Epithelial cell of esophagus (primary cell): ENCODE measurements around the gene HNMT.

Source experiments
- DNase-seq: peaks from one replicate; pipeline ENCODE4 v3.0.0; 2010; ENCODE audit warnings: low read depth
- H3K4me3 ChIP-seq: 2 replicates; pipeline ENCODE4 v1.5.1; 2011; ENCODE audit warnings: mild to moderate bottlenecking, low read length, control low read depth
- TF ChIP-seq, protein P1 (sequence below): IDR thresholded peaks from 2 replicates; pipeline ENCODE4 v1.5.1; 2011; ENCODE audit warnings: low read depth, mild to moderate bottlenecking, low read length, control low read depth, inconsistent platforms; ENCODE audit not compliant: insufficient read depth; ENCODE audit errors: missing control alignments

Gene HNMT

DNA sequence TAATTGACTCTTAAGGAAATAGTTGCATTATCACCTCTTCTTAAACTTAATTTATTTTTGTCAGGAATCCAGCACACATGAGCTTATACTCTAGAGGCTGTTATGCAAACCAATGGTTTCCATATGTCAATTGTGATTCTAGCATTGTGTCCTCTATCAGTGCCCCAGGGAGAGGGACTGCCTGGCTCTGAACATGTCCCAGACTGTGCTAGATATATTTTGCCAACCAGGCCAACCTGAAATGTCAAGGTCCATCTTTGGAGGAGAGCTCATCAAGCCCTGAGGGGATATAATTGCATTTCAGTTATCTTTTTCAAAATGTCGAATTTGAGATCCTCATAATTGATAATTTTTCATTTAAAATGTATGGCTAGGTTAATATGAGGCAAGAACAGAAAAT, 34.2 kb downstream of the HNMT start:
- TF ChIP-seq, protein P1, sequence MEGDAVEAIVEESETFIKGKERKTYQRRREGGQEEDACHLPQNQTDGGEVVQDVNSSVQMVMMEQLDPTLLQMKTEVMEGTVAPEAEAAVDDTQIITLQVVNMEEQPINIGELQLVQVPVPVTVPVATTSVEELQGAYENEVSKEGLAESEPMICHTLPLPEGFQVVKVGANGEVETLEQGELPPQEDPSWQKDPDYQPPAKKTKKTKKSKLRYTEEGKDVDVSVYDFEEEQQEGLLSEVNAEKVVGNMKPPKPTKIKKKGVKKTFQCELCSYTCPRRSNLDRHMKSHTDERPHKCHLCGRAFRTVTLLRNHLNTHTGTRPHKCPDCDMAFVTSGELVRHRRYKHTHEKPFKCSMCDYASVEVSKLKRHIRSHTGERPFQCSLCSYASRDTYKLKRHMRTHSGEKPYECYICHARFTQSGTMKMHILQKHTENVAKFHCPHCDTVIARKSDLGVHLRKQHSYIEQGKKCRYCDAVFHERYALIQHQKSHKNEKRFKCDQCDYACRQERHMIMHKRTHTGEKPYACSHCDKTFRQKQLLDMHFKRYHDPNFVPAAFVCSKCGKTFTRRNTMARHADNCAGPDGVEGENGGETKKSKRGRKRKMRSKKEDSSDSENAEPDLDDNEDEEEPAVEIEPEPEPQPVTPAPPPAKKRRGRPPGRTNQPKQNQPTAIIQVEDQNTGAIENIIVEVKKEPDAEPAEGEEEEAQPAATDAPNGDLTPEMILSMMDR: no peak
- DNase-seq: no peak
- no peak overlapping the region for H3K4me3 ChIP-seq

DNA sequence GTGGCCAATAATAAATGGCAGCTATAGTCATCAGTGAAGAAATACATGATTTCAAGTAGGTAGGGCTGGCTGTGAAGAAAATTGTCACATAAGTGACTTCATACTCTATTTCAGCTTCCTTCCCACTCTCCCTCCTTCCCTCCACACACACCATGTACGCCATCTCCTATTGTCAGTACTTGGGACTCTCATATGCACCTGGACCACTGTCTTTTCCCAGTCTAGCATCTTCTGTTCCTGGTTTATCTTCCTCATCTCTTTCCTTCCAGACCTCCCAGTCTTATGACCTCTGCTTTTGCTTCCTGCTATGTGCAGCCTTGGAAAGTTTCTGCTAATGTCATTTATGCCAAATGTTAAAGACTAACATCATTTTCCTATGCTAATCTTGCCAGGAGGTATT, 35.0 kb downstream of the HNMT start:
- no peak overlapping the region for H3K4me3 ChIP-seq
- TF ChIP-seq, protein P1: no peak
- no peak for DNase-seq

DNA sequence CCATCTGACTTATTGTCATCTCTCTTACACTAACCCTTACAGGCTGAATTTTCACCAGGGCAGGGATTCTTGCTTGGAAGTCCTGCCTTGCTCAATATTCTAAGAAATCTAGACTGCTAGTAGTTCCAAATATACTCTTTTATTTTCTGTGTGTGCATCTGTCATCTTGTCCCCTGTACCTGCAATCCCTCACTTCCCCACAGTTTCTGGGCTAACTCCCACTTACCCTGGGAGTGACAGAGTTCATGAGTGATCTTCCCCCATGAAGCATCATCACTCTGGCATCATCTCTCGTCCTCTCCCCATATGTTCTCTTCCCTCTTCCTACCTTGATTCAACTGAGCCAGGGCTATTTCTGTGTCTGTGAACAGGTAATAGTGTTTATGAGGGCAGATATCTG, 35.7 kb downstream of the HNMT start:
- TF ChIP-seq, protein P1: no peak
- H3K4me3 ChIP-seq: no peak overlapping the region
- no peak for DNase-seq

DNA sequence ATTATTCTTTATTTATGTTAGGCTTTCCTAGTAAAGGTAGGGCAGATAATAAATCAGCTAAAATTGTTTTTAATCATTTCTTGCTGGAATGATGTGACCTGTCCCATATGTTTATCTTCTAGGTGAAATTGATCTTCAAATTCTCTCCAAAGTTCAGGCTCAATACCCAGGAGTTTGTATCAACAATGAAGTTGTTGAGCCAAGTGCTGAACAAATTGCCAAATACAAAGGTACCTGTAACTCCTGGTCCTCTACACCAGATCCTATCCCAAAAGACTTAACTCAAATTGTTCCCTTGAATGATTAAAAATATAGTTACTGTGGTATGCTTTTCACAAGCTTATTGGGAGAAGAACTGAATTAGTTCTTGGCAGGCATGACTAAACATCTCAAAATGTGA, 36.5 kb downstream of the HNMT start:
- H3K4me3 ChIP-seq: no peak overlapping the region
- TF ChIP-seq, protein P1: no peak
- DNase-seq: no peak

DNA sequence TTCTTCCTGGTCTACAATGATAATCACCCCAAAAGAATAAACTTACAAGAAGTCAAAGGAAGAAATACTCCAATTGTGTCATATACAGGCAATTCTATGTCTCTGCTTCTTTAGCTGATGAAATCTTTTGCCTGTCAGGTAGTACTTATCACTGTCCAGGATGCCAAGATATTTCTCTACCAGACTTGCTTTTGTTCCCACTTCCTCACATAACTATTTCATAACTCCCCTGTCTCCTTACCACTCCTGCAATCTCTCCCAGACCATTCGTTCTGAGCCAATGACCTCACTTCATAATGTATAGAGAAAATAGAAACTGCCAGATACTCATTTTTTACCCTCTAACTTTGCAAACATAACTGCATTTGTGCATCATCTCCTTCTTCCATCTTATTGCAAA, 39.1 kb downstream of the HNMT start:
- no peak overlapping the region for H3K4me3 ChIP-seq
- peak; percentile 10 for DNase-seq
- TF ChIP-seq, protein P1: no peak

DNA sequence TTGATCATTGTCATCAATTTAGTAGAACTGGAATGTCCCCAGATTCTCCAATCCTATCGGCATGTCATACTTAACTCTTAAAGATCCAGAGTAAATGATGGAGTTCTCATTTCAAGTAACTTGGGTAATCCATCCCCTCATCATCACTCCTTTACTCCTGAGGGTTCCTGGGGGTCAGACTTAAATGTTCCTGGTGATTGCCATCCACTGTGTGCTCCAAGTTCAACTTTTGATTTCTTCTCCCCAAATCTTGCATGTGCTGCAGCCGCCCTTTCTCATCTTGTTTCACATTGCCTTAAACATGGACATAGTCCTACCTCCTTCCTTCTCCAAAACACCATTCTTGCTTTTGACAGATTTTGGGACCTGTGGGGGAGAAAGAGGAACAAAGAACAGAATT, 43.2 kb downstream of the HNMT start:
- DNase-seq: no peak
- TF ChIP-seq, protein P1: no peak
- no peak overlapping the region for H3K4me3 ChIP-seq

DNA sequence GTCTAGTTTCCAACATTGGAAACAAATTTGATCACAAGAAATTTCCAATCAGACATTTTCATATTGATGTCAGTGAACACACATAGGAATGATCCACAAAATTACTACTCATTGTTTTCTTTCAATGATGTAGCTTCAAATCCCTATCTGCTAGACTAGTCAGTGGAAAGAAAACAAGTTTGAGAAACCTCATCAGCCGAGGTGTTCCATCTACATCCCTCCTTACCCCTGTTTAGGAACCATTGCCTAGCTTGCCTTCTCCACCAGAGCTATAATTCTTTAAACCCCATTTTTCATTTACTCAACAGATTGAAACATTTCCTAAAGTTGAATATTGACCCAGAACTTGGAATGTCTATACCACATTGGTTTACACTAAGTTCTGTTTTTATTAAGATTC, 45.3 kb downstream of the HNMT start:
- no peak for DNase-seq
- H3K4me3 ChIP-seq: no peak overlapping the region
- TF ChIP-seq, protein P1: no peak
